NCI-H2196 (cell line): ENCODE results near the gene HOPX.
"Not testable (repeated sequence)": the region's sequence is repeated elsewhere in the genome, so short reads cannot be mapped to it uniquely, and the experiment has no call there.

Source experiments
- DNase-seq: peaks from one replicate; lab custom pipeline; 2025; ENCODE audit not compliant: unreplicated experiment; lab: John Stamatoyannopoulos, UW

Gene HOPX

GRCh38 chr4:56689201-56689969, 8.3 kb upstream of the HOPX start:
- DNase-seq: no peak

DNA sequence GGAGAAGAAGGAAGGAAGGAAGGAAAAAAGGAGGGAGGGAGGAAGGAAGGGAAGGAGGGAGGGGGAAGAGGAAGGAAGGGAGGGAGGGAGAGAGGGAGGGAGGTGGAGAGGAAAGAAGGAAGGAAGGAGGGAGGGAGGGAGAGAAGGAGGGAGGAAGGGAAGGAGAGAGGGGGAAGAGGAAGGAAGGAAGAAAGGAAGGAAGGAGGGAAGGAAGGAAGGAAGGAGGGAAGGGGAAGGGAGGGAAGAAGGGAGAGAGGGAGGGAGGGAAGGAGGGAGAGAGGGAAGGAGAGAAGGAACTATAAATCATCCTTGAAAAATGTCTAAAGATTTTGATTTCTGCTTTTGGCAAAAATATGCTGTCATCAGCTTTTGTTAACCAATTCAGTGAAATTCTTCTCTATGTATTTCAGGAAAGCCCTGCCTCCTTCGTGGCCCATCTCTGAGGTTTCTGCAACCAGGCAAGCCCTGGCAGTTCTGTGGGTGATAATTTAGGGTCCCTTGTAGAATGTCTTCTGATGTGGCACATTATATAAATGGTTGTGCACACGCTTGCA, 7.1 kb upstream of the HOPX start:
- DNase-seq: no peak

- DNase-seq: no peak
These were observed 5.6 kb upstream of the HOPX start for GRCh38 chr4:56686537-56687231.

DNA sequence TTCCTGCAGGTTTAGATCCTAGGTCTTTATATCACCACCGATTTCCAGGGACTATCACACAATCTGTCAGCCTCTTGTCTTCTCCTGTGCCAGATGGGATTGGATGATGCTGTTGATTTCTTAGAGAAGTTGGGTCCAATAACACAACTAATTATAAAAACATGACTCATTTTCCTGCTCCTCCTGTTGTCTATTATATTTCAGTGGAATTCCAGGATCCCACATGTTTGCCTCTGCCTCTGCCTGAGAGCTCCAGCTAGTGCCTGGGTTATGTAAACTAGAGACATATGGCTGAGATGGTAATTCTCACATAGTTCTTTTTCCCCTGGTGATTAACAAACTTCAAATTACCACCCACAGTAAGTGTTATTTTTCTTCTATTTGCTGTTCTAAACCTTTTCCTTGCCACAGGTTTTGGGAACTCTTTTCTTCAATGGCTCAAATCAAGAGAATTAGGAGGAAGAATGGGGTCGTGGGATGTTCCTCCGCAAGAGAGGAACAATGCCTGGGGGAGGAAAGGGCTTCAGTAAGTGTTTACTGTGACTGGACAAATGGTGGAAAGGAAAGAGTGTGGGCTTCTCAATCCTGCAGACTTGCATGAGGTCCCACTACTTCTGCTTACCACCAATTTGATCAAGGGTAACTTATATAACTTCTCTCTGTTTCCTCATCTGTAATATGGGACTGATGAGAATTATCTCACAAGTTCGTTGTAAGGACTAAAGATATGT, 3.4 kb upstream of the HOPX start:
- no peak for DNase-seq

- no peak for DNase-seq
These were observed 2.4 kb upstream of the HOPX start for GRCh38 chr4:56683455-56683854.

DNA sequence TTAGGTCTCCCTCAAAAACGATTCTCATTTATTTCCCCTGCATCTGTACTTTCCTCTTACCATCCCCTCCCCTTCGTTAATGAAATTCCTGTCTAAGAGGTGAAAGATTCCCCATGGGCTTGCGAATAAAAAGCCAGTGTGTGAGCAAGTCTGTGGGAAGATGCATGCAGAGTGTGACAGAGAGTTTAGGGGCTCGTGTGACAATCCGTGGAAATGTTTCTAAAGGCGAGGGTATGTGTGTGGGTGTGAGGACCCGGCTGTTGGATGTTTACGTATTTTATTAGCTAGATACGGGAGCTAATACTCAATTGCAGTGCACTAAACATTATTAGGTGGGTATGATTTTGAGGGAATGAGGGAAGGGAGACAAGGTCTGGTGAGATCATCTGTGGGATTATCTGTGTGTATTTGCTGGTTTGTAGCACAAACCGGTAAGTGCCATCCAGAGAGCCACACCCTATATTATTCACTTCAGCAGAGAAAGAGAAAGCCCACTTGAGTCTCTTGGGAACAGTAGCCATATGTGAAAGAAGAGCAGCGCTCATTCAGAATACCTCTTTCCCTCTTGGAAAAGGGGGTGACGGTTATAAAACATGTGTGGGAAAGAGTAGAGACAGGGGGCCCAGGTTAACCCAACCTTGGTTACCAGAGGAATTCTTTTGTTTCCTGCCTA, 893 bp upstream of the HOPX start:
- DNase-seq: no peak

DNA sequence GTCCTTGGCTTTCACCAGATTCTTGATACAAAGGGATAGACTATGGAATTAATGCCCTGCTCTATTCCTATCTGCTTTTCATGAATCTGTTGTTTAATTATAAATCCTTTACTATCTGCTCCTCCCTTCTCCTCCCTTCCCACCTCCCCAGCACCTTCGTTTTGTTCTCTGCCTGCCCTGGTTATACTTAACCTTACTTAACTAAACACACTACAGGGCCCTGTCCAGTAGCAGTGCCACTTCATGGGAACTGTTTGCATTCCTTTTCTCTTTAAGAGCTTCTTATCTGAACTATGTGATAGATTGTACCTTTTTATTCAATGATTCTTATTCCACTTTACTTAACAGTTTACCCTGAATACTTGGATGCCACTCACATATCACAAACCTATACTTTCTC, 830 bp downstream of the HOPX start:
- DNase-seq: no peak

- DNase-seq: no peak
These were observed 3.4 kb downstream of the HOPX start for GRCh38 chr4:56677711-56678110.

GRCh38 chr4:56674984-56675383, 6.1 kb downstream of the HOPX start:
- no peak for DNase-seq

GRCh38 chr4:56671860-56672259, 9.2 kb downstream of the HOPX start:
- no peak for DNase-seq

GRCh38 chr4:56671373-56671772, 9.7 kb downstream of the HOPX start:
- DNase-seq: no peak

GRCh38 chr4:56668267-56668666, 12.8 kb downstream of the HOPX start:
- DNase-seq: no peak

DNA sequence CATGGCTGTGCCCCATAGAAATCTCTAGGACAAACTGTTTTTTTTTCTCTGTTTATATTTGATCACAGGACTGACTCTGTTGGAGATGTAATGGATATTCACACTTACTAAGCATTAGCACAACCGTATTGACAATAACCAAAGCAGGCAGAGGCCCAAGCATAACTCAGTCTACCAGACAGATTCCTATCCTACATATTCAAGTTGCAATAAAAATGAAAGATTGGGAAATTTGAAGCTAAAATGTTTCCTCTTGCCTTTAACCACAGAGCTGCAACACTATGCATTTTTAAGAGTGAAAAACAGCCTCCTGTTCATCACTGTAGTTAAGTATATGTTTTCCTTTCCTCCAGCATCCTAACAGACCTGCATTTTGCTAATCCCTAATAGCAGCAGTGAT, 13.7 kb downstream of the HOPX start:
- DNase-seq: not testable (repeated sequence)

DNA sequence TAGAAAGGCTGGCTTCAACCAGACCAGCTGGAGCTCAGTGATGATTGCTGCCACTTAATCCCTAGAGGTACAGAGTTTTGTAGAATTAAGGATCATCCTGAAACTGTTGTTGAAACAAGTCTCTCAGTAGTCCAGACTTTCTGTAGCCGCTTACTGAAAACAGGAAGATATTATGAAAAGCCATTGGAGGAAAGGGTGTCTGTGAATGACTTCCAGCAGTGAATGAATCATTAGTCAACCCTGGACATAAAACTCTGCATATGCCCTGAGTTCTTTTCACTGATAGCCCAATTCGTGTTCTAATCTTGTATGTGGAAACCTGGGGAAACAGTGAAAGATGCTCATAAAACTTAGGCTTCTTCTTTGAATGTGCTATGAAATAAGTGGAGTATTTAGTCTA, 14.8 kb downstream of the HOPX start:
- no peak for DNase-seq

DNA sequence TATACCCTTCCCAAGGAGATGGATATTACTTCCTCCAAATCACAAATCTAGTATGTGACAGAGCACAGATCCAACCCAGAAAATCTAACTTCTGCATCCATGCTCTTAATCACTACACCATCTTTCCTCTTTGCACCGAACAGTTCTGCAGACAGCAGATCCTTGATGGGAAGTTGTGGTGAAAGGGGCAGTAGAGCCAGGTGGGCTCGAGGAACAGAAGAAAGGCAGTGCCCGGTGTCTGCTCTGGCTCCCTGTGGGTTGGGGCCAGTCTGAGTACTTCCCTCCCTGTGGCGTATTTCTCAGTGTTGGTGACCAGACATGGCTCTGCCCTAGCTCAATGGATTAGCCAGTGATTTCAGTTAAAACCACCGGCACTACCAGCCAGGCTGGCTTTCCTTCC, 15.3 kb downstream of the HOPX start:
- no peak for DNase-seq

- no peak for DNase-seq
These were observed 18.2 kb downstream of the HOPX start for GRCh38 chr4:56662782-56663468.

DNA sequence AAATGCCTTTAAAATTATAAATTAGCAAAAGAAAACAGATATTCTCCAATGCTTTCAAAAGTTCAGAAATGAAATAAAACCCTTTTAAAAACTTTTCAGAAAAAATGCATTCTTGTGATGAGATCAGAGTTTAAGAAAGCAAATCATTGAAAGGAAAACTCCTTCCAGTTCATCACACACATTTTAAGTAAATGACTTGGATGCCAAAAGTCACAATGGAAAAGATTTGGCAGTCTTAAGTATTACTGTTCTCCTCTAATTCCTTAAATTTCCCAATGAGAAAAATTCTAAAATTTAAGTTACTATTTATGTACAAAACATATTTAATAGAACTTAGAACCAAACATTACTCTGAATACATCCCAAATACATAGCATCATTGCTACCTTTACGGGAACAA, 21.1 kb downstream of the HOPX start:
- no peak for DNase-seq

DNA sequence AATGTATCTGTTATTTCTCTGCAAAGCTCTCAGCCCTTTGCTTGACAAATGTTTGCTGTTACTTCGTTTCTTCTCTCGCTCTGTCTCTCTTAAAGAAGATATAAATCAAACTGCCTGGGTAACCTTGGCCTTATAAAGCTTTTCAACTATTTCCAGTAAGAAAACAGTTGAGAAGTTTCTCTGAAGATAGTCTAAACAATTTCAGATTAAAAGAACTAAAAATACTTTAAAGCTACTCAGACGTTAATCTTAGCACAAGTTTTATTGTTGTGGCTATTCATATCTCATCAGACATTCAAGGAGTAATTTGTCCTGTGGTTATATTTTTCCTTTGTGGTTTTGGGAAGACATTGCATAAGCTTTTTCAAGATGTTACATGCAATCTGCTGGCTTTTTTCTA, 22.6 kb downstream of the HOPX start:
- DNase-seq: no peak

GRCh38 chr4:56657818-56658217, 23.3 kb downstream of the HOPX start:
- no peak for DNase-seq

DNA sequence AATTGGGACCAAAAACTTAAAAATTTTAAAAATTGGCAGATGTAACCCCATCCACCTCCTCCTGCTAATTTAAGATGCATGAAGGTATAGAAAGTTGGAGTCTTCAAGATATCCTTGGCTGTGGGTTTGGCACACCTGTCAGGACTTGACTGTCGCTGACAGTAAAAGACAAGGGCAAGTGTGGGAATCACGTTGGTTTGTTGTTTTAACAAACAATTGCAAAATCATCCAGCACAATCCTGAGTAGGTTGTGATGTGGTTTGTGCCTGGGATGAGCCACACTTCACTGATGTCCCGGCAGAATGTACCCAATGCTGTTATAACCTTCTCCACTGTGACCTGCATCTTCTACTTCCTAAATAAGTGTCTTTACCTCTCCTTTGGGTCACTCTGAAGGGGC, 24.0 kb downstream of the HOPX start:
- DNase-seq: no peak

GRCh38 chr4:56656346-56656643, 24.8 kb downstream of the HOPX start:
- DNase-seq: no peak
